ENCODE measurements around the gene UNC5B. TPM values are rescaled to one million over a fixed set of nuclear protein-coding genes. Genes with fewer than 3 reads are reported as not detected.

UNC5B gene
- total and polyA plus RNA-seq, 2 experiments from 2014 or later = 12.7 to 15.5 TPM

GRCh38 chr10:71244431-71245419, 32.4 kb downstream of the UNC5B start:
- H3K4me1 ChIP-seq (ENCODE audit: insufficient read depth) = peaks cover 70% of the 10 kb centered on the region
- H3K79me2 ChIP-seq = peaks cover 30% of the 10 kb centered on the region
- 56% methylated on average over 29 of the region's 29 CpGs for WGBS (ENCODE audit: low lambda C conversion rate, missing lambda C conversion rate)

GRCh38 chr10:71245420-71246325, 33.3 kb downstream of the UNC5B start:
- H3K4me1 ChIP-seq (ENCODE audit: insufficient read depth) = peaks cover 63% of the 10 kb centered on the region
- no peaks in the 10 kb centered on the region for H3K27me3 ChIP-seq
- H2AFZ ChIP-seq = no peak overlapping the region
- TF ChIP-seq CTCF (IDR thresholded peaks at IDR 0.05; ENCODE audit: poor library complexity) = no peak
- TF ChIP-seq EZH2phosphoT487 (IDR thresholded peaks at IDR 0.05; ENCODE audit: low read depth, severe bottlenecking, unreplicated experiment) = no peak
- TF ChIP-seq EZH2 (IDR thresholded peaks at IDR 0.05; ENCODE audit: borderline replicate concordance) = no peak
- peaks cover 20% of the 10 kb centered on the region for H3K79me2 ChIP-seq
- no peaks in the 10 kb centered on the region for H3K36me3 ChIP-seq (replicated peaks; ENCODE audit: insufficient read depth, low read depth)
- H3K9me2 ChIP-seq (replicated peaks; ENCODE audit: insufficient read depth) = no peaks in the 10 kb centered on the region
- no peak for DNase-seq (ENCODE audit: low spot score)
- H3K4me2 ChIP-seq = peak overlapping the region; percentile 66
- 86% methylated on average over 21 of the region's 21 CpGs for WGBS (ENCODE audit: low lambda C conversion rate, missing lambda C conversion rate)
- H3K9me3 ChIP-seq (ENCODE audit: low read depth) = no peaks in the 10 kb centered on the region
- no peak overlapping the region for H3K4me3 ChIP-seq
- peak overlapping the region; percentile 95 for H3K27ac ChIP-seq
- no peaks in the 10 kb centered on the region for H4K20me1 ChIP-seq (ENCODE audit: insufficient read depth, poor library complexity, severe bottlenecking)

More at GRCh38 chr10:71244431-71245419, 32.4 kb downstream of the UNC5B start:
- Histone ChIP-seq H3K9me2 (replicated peaks; ENCODE audit: insufficient read depth) (no peaks in the 10 kb centered on the region), H3K27me3 (no peaks in the 10 kb centered on the region), H3K4me3 (no peak overlapping the region), H2AFZ (no peak overlapping the region), H3K9me3 (ENCODE audit: low read depth) (no peaks in the 10 kb centered on the region), H3K4me2 (peak overlapping the region; percentile 66), H3K36me3 (replicated peaks; ENCODE audit: insufficient read depth, low read depth) (no peaks in the 10 kb centered on the region), H4K20me1 (ENCODE audit: insufficient read depth, poor library complexity, severe bottlenecking) (no peaks in the 10 kb centered on the region), H3K27ac (peak overlapping the region; percentile 95)
- peak; percentile 66 for DNase-seq (ENCODE audit: low spot score)
- TF ChIP-seq EZH2 (IDR thresholded peaks at IDR 0.05; ENCODE audit: borderline replicate concordance) (no peak), EZH2phosphoT487 (IDR thresholded peaks at IDR 0.05; ENCODE audit: low read depth, severe bottlenecking, unreplicated experiment) (no peak), CTCF (IDR thresholded peaks at IDR 0.05; ENCODE audit: poor library complexity) (no peak)

- peaks cover 52% of the 10 kb centered on the region for H3K4me1 ChIP-seq (ENCODE audit: insufficient read depth)
- no peak overlapping the region for H2AFZ ChIP-seq
- H3K36me3 ChIP-seq (replicated peaks; ENCODE audit: insufficient read depth, low read depth) = no peaks in the 10 kb centered on the region
- peaks cover 17% of the 10 kb centered on the region for H3K79me2 ChIP-seq
- no peaks in the 10 kb centered on the region for H3K9me2 ChIP-seq (replicated peaks; ENCODE audit: insufficient read depth)
- TF ChIP-seq EZH2phosphoT487 (IDR thresholded peaks at IDR 0.05; ENCODE audit: low read depth, severe bottlenecking, unreplicated experiment) (no peak), CTCF (IDR thresholded peaks at IDR 0.05; ENCODE audit: poor library complexity) (no peak), EZH2 (IDR thresholded peaks at IDR 0.05; ENCODE audit: borderline replicate concordance) (no peak)
- H4K20me1 ChIP-seq (ENCODE audit: insufficient read depth, poor library complexity, severe bottlenecking) = no peaks in the 10 kb centered on the region
- no peaks in the 10 kb centered on the region for H3K9me3 ChIP-seq (ENCODE audit: low read depth)
- DNase-seq (ENCODE audit: low spot score) = peak; percentile 83
- H3K27me3 ChIP-seq = no peaks in the 10 kb centered on the region
- no peak overlapping the region for H3K4me3 ChIP-seq
- peak overlapping the region; percentile 35 for H3K4me2 ChIP-seq
- WGBS (ENCODE audit: low lambda C conversion rate, missing lambda C conversion rate) = 40% methylated on average over 11 of the region's 11 CpGs
- peak overlapping the region; percentile 95 for H3K27ac ChIP-seq
Measured at GRCh38 chr10:71246591-71247413, 34.4 kb downstream of the UNC5B start.
